ENCODE measurements around the gene WIZ. TPM values are rescaled to one million over a fixed set of nuclear protein-coding genes. Genes with fewer than 3 reads are reported as not detected.

WIZ gene
- total and polyA plus RNA-seq, 2 of the 4 experiments (the other 2 are of a cell fraction): 0.90 to 27.1 TPM

DNA sequence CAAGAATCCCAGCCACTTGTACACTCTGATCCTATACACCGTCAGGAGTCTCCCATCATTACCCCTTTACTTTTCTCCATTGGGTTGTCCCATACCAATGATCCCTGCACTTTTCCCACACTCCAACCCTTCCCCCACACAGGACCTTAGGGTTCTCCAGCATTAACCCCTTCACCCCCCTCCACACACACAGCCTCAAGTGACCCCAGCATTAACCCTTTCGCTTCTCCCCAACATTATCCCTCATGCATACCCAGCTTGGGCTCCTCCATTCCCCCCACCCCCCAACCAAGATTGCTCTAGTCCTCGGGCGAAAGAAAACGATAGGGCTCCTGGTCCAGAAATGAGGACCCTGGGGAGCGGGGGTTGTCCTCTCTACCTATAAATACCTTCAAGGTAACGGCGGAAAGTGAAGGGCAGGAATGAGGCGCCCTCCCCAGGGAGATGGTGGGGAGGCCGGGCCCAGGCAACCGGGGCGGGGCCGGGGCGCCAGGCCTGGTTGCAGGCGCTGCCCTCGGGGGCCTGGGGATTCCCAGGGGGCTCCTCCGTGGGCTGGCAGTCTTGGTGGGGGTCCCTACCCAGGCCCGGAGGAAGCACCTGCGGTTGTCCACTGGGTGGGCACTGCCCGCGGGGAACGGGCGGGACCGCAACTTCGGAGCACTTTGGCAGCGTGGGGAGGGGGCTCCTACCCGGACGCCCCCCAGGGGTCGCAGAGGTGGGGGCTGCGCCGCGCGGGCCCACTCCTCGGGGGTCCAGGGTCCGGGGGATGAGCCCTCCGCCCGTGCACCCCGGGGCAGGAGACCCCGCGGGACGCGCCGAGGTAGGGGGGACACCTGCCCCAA lies 757 bp downstream of the WIZ start:
- no peaks in the 10 kb centered on the region; the same call in 1 of the 2 replicates for H4K20me1 ChIP-seq (ENCODE audit: insufficient read depth, low read length)
- WGBS, 2 experiments (ENCODE audit: extremely low coverage in 2 of 2, insufficient read length in 1 of 2): 3% methylated on average over 5 of the region's 43 CpGs; no CpG with 5 or more reads in 1 of the 2 experiments

More for the DNA sequence above, 757 bp downstream of the WIZ start:
- Histone ChIP-seq H3K27me3 (ENCODE audit: control insufficient read depth, insufficient read depth, low read length) (no peaks in the 10 kb centered on the region; the same call in 1 of the 2 replicates), H4K5ac (ENCODE audit: low read depth, low read length) (peak overlapping the region; percentile 45), H3K4me2 (ENCODE audit: low read depth, low read length) (peak overlapping the region; percentile 65), H3K4ac (ENCODE audit: low read depth, low read length) (peak overlapping the region; percentile 56; the same call in 1 of the 2 replicates), H4K8ac (ENCODE audit: low read depth in 2 of 2, low read length in 2 of 2) (peak overlapping the region; percentile 11 to 81; a peak in 3 of 4 replicates), H4K91ac (ENCODE audit: insufficient read depth, low read depth, low read length) (no peak overlapping the region), H3K23ac (ENCODE audit: low read depth, low read length) (peak overlapping the region; percentile 64; the same call in 1 of the 2 replicates), H3K9me1 (ENCODE audit: insufficient read depth, low read length) (peaks cover 17% of the 10 kb centered on the region), H2AK5ac (ENCODE audit: low read depth, low read length) (peak overlapping the region; percentile 49; the same call in 1 of the 2 replicates), H2BK20ac (ENCODE audit: low read depth, low read length) (no peak overlapping the region), H3K36me3 (ENCODE audit: control insufficient read depth, insufficient read depth, low read length) (peaks cover 8% of the 10 kb centered on the region; the same call in 1 of the 2 replicates), H3K56ac (ENCODE audit: extremely low read depth, insufficient read depth, low read length) (no peak overlapping the region), H2BK5ac (ENCODE audit: low read depth, low read length, poor library complexity, severe bottlenecking) (no peak overlapping the region), H3K4me1 (ENCODE audit: control insufficient read depth, insufficient read depth, low read length) (peaks cover 7% of the 10 kb centered on the region; the same call in 1 of the 2 replicates), H3K9me3 (ENCODE audit: control insufficient read depth, insufficient read depth, low read length) (no peaks in the 10 kb centered on the region), H3K79me1 (ENCODE audit: low read depth in 1 of 2, low read length in 2 of 2) (peaks cover 0 to 6% of the 10 kb centered on the region in 2 experiments; a peak in 1 of 4 replicates), H2BK120ac (ENCODE audit: low read depth, low read length) (no peak overlapping the region), H3K9ac (ENCODE audit: low read depth, low read length) (peak overlapping the region; percentile 17; the same call in 1 of the 2 replicates), H3K27ac (ENCODE audit: insufficient read depth, low read length) (peak overlapping the region; percentile 7; the same call in 1 of the 2 replicates), H3K14ac (replicated peaks; ENCODE audit: low read depth, low read length) (peak overlapping the region; percentile 79; the same call in 1 of the 2 replicates), H2BK15ac (ENCODE audit: low read depth, low read length) (no peak overlapping the region), H3K4me3 (ENCODE audit: insufficient read depth, low read depth, low read length) (peak overlapping the region; percentile 60), H2AFZ (replicated peaks; ENCODE audit: low read length, poor library complexity) (peak overlapping the region; percentile 95), H2AK9ac (replicated peaks; ENCODE audit: low read depth, low read length, poor library complexity) (peak overlapping the region; percentile 96), H3K18ac (ENCODE audit: low read depth, low read length) (no peak overlapping the region)
- ChIA-PET POLR2A (ENCODE audit: unreplicated experiment) (no interaction called here), CTCF (interaction anchor here (0.5 kb wide), 1 partner anchor 282 kb away, joined by 3 read pairs; no protein-coding TSS in a partner anchor)
- intact Hi-C loops (cut with micrococcal nuclease): no loop called here
- in situ Hi-C loops (cut with MboI; ENCODE audit: low sequenced_read_pairs): loop anchor here (25.0 kb wide), 1 partner anchor 887 kb away; the partner anchor contains the start of gene NDUFB7
- dilution Hi-C loops (cut with HindIII; ENCODE audit: low sequenced_read_pairs, unreplicated experiment): no loop called here
- TF ChIP-seq FOS (IDR thresholded peaks at IDR 0.05; ENCODE audit: low read depth, low read length) (no peak), ELK1 (IDR thresholded peaks at IDR 0.05; ENCODE audit: borderline replicate concordance, low read depth, low read length) (no peak), MXI1 (IDR thresholded peaks at IDR 0.05; ENCODE audit: borderline replicate concordance, low read depth, low read length) (no peak), USF2 (IDR thresholded peaks at IDR 0.05; ENCODE audit: low read depth, low read length) (no peak), CEBPB (IDR thresholded peaks at IDR 0.05; ENCODE audit: low read depth, low read length) (no peak)
- BruUV-seq (replicated peaks): no TSS peak
- ATAC-seq (ENCODE audit: low read depth) (no peak), DNase-seq (no peak)

Data from IMR-90 (cell line).